NCI-H1436 (cell line): ENCODE data around the gene TCF7L2.

ENCODE experiments used
- DNase-seq: peaks from one replicate; lab custom pipeline; 2025; lab: John Stamatoyannopoulos, UW

Gene TCF7L2

DNA sequence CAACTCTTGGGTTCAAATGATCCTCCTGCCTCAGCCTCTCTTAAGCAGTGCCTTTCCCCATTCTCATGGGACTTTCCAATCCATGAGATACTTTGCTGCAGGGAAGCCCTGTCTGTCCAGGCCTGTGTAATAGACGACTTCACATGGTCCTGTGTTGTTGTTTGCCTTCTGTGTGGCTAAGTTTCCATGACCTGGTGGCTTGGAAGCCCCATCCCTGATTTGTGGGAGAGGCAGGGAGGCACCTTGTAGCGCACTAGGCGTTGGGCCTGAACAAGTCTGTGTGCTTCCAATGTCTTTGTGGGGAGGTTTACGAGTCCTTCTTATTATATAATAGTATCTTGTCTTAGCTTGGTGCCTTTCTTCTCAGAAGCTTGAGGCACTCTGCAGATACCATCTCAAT lies 49.1 kb downstream of the TCF7L2 start:
- DNase-seq = no peak

DNA sequence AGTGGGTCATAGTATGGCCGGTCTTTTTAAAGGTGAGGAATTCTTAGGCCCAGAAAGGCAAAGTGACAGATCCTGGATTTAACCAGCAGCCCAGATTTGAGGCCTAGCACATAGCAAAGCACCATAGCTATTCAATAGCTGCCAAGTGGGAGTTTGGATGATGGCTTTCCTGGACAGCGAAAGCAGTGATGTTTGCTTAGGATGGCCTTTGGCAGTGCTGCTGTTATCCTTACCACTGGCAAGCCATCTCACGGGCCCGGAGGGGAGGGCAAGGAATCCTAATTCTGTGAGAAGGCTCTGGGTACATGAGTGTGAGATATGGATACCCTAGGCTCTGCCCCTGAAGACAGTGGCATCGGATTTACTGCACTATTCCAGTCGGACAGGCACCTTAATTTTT lies 50.4 kb downstream of the TCF7L2 start:
- DNase-seq = no peak

DNA sequence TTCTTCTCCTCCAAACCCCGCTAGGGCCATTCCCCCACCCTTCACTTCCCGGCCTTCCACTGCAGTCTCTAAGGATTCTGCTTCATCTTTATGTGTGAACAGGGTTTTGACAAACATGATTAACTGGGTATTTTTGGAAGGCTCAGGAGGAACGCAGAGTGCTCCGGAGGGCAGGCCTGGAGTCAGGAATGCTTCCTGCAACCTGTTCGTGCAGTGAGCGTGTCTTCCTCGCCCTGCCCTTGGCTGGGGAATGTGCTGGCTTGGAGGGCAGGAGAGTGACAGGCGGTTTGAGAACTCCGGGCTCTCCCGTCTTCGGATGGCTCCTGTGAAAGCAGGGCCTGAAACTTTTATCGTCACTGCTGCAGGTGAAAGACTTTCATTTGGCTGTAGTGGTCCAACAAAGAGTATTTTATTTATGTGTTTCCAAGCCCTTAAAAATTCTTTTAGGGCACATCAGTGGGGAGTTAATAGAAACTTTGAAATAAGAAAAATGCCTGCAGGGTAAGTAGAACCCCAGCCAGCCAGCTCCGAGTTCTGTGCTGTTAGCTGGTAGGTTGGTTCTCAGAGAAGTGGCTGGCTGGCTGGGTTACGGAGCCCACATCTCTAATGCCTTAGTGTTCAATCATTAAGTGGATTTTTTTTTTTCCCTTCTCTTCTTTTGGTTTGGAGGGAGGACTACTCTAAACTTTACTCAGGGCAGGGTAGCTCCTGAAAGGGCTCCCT lies 51.0 kb downstream of the TCF7L2 start:
- no peak for DNase-seq

DNA sequence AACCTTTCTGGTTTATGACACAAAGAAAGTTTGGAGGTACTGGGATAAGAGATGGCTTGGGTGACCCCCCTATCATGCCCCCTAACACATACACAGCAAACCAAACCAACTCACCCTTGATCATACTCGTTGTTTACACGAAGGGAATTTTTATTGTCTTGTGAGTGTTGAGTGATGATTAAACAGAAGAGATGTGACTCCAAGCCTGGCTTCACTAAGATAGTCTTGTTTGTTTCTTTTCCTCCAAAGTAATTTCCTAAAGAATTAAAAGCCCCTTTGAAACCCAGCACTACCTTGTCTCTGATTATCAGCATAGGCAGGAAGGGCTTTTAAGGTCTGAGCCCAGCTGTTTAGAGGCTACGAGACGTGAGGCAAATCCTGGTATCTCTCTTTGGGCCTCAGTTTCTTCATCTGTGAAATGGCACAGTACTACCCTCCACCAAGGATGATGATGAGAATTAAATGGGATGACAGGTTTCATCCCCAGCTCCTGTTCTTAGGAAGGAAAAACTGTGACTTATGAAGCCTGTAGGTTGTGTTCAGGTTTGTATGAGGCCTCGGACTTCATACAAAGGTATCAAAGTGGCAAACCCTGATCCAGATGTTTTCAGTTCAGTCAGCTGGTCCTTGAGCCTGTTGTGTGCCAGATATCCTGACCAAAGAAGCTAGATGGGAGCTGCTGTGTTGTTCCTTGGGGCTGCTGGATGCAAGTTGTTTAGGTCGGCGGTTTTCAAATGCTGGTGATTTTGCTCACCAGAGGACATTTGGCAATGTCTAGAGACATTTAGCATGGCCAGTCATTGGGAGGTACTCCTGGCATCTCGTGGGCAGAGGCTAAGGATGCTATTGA lies 51.8 kb downstream of the TCF7L2 start:
- no peak for DNase-seq

DNA sequence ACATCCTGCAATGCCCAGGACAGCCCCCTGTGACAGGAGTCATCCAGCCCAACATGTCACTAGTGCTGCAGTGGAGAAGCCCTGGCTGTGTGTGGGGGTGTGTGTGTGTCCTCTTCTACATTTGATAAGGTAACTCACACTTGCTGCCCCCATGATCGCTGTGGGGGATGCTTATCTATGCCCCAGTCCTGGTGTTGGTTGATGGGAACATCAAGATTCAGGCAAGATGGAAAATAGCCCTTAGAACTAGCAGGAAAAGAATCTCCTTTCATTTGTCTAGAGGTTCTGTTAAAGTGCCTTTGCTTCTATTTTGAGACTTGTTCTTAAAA lies 52.4 kb downstream of the TCF7L2 start:
- no peak for DNase-seq

DNA sequence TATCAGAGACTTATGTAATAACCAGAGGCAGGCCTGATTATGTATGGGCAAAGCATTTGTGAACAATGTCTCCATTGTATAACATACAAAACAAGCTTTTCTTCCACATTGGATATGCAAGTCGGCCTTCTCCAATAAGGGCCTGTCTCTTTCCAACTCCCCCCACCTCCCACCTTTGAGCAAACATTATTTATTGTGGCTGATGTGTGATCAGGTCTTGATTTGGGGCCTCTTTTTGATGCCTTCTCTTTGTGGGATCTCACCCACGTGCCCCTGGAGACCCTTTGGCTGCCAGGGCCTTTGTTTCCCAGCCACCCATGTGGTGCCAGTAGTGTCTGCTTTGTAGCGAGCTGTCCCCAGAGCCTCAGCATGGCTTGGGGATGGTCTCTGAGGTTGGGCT lies 53.0 kb downstream of the TCF7L2 start:
- DNase-seq = no peak

DNA sequence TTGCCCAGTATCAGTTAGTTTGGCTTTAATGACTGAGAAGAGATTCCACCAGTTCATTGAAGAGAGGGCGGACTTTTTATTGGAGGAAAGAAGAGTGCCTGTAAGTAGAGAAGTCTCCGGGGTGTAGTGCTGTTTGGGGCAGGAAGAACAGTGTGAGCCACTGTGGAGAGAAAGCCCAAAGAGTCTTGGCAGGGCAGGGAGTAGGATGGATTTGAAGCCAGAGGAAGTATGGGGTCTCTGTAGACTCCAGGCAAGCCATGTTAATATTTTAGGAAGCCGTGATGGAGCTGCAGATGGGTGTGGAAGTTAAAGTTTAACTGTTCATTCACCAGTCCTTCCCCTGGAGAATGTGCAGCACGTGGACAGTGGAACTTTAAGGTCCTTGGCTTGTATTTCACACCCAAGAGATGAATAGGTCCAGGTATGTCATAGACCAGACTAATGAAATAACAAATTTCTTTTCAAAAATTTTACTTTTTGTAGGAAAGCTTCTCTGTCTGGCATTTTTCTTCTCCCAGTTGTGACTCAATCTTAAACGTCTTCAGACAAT lies 54.1 kb downstream of the TCF7L2 start:
- no peak for DNase-seq

DNA sequence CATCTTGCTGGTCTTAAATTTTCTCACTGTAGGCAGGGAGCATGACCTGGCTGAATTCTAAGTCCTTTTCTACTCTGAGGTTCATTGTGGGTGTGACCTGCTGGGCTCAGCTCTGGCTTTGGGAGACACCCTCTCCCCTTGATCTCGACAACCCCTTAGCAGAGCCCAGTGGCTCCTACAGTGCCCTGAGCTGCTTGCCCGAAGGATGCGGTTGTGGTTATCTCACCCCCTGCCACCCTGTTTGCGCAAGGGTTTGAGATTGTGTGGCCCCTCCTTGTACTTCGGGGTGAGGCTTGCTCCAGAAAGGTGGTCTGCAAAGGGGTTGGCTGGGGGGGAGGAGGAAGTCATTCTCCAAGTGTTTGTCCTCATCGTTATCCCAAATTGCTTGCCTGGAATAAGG lies 55.3 kb downstream of the TCF7L2 start:
- no peak for DNase-seq

DNA sequence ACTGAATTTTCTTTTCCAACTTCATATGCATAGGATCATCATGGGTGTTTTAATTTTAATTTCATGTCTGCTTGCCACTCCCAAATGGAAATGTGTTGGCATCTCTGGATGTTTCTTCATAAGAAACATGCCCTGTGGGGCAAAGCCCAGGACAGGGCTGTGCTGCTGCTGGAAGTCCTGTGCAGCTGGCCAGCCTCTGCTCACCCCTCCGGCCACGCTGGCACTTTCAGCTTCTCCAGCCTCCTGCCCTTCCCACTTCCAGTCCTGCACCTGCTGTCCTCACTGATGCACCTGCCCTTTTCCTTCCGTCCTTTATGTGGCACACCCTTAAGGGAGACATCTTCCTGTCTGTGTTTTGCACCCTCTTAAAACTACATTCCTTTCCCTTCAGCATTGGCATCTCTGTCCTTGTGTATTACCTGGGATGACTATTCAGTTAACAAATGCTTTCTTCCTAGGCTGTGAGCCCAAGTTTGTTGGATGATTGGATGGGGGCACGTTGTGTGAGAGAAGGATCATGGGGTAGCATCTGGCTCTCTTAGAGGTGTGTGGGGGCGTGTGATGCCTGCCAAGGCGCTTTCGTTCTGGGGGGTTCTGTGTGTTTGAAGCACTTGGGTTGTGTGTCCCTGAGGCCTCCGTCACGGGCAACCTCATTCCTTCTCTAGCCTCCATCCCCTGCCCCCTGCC lies 56.8 kb downstream of the TCF7L2 start:
- DNase-seq = no peak

DNA sequence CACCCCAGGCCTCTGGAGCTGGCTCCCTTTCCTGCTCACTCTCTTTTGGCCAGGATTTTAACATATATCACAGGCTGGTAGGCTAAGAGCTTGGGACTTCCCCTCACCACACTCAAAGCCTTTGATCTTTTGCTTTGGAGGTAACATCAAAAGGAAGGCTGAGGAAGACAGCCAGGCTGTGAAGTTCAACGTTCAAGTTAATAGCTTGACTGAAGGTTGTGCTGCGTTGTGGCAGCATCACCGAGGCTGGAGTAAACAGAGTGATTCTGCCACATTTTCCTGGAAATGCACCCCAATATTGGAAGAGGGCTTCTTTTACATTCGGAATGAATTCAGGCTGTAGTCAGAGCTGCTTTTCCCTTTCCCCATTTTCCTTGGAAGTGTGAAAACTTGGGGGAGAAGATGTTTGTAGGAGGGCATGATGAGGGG lies 57.3 kb downstream of the TCF7L2 start:
- no peak for DNase-seq

DNA sequence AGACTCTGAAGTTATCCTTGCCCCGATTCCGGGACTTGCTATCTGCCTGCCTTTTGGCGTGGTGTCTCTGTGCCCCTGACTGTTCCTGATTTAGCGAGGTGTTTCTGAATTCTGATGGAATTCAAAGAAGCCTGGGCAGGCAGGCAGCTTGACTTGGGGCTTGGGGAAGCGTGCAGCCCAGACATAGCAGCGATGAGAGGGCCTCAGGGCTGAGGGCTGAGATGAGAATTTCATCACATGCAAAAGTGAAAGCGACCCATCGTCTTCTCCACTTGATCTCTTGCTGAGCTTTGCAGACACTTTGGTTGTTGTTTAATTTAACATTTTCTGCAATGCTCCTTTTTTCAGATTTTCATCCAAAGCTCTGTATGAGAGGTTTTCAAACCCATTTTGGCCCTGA lies 57.8 kb downstream of the TCF7L2 start:
- no peak for DNase-seq

DNA sequence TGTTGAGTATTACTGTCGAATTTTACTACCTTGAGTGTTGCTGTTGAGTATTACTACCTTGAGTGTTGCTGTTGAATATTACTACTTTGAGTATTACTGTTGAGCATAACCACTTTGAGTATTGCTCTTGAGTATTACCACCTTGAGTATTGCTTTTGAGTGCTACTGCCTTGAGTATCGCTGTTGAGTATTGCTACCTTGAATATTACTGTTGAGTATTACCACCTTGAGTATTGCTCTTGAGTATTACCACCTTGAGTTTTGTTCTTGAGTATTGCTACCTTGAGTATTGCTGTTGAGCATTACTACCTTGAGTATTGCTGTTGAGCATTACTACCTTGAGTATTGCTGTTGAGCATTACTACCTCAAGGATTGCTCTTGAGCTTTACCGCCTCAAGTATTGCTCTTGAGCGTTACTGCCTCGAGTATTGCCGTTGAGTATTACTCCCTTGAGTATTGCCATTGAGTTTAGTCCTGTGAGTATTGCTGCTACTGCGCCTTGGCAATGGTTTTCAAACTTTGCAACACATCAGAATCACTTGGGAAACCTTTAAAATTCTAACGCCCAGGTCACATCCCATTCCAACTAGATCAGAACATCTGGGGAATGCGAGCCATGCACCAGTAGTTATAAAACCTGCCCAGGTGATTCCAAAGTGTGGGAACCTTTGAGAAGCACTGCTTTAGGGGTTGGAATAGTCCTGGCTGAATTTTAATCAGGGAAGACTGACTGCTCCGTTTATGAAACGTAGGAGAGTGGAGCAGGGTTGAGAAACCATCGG lies 61.7 kb downstream of the TCF7L2 start:
- DNase-seq = no peak

DNA sequence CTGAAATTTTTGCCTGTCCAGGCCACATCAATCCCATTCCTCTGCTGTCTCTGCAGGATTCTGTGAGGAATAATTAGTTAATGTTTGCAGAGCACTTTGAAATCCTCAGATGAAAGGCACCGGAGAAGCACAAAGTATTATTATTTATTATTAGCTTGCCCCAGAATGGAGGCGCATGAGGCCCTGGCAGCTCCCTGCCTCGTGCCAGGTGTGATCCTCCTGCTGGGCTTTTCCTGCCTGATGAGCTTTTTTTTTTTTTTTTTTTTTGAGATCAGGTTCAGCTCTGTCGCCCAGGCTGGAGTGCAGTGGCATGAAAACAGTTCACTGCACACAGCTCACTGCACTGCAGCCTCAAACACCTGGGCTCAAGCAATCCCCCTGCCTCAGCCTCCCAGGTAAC lies 65.2 kb downstream of the TCF7L2 start:
- DNase-seq = no peak

DNA sequence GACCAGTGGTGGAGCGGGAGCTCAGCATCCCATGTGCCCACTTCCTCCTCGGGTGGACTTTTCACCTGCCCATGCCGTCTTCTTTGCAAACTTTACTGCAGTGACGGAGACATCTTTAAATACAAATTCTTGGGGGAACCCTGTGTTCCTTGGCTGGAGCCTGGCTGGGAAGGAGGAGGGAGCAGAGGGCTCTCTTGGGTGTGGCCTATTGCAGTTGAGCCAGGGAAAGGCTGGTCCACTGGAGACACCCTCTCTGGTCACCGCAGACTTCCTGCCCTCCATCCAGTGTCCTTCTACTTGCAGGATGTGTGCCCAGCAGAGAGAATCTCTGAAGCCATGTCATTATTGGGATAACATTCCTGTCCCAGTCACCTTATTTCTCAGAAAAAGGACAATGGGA lies 67.3 kb downstream of the TCF7L2 start:
- no peak for DNase-seq

DNA sequence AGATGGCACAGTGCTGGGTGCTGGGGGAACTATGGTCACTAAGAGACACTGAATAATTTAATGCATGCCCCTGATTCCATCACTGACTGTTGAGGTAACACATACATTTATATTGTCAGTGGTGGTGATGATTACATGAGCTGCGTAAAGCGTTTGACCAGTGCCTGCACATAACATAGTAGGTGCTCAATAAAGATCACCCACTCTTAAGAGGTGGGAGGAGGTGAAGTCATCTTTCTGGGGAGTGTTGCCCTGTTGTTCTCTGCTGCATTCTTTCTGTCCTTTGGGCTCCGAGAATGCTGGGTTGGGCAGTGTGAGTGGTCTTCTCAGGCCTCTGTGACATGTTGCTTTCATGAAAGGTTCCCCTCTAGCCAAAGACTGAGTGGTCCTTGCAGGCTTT lies 68.0 kb downstream of the TCF7L2 start:
- no peak for DNase-seq

DNA sequence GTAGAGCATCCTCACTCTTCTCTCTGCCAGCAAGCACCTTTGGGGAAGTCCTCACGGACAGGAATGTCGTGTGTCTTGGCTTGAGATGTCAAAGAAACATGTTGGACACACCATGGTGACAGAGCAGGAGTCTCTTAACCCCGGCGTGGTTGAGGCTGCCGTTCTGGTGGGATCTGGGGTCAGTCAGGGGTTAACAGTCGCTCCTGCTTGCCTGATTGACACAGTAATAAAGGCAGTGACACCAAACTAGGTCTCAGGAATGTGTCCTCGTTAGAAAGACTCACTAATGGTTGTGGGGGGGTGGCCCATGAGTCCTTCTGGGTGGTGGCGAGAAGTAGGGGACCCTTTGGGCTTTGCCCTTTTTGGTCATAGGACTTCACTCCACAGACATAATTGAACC lies 69.0 kb downstream of the TCF7L2 start:
- no peak for DNase-seq

DNA sequence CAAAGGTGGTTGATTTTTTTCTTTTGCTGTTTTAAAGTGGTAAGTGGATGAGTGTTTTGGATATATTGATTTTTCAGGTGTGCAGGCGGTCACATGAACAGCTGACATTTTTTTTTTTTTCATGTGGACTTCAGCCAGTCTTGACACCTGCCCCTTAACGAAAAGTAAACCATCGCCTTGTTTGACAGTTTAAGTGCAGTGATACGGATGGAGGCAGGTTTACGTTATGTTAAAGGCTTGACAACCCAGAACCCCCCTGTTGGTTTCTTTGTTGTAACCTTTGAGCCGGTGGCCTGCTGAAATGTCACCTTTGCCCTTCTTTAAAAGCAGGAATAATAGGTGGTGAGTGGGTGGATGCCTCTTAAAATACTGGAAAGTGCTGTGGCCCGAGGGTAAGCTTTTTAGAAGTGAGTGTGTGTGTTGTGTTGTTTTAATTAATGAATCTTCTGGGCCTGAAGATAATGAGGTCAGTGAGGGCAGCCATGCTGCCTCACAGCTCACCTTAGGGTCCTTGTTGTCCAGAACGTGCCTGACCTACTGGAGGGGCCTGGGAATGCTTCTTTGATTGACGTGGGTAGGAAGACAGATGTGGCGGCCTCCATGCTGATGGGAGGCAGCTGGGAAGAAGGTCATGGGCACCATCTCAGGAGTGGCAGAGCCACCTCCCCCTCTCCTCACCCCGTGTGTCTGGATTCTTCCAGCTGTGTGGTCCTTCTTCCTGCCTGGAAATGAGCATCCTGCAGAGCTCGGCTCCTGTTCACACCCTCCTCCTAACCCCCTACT lies 69.8 kb downstream of the TCF7L2 start:
- no peak for DNase-seq

DNA sequence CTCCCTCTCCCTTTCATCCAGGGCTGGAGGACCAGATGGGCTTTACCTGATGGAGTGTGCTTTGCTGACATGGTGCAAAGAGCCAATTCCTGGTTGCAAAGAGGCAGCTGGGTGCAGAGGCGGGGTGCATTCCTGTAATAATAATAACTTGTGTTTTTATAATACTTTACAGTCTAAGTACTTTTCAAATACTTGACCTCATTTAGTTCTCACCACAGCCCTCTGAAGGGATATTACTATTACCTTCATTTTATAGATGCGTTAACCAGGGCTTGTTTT lies 70.4 kb downstream of the TCF7L2 start:
- no peak for DNase-seq

DNA sequence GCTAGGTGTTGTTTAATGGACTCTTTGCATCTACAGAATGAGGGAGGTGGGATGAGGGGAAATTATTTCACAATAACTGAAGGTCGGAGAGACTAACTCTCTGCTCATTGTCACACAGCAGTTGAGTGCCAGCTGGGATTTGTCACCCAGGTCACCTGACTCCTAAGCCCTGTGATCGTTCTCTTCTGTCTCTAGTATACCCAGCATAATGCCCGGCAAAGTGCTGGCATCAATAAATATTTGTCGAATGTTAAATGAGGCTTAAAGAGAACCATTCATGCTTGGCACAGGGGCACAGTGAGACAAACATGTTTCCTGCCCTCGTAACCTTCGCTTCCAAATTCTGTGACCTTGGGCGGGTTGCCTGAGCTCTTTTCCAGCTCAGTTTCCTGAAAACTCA lies 70.8 kb downstream of the TCF7L2 start:
- peak; percentile 46 for DNase-seq

DNA sequence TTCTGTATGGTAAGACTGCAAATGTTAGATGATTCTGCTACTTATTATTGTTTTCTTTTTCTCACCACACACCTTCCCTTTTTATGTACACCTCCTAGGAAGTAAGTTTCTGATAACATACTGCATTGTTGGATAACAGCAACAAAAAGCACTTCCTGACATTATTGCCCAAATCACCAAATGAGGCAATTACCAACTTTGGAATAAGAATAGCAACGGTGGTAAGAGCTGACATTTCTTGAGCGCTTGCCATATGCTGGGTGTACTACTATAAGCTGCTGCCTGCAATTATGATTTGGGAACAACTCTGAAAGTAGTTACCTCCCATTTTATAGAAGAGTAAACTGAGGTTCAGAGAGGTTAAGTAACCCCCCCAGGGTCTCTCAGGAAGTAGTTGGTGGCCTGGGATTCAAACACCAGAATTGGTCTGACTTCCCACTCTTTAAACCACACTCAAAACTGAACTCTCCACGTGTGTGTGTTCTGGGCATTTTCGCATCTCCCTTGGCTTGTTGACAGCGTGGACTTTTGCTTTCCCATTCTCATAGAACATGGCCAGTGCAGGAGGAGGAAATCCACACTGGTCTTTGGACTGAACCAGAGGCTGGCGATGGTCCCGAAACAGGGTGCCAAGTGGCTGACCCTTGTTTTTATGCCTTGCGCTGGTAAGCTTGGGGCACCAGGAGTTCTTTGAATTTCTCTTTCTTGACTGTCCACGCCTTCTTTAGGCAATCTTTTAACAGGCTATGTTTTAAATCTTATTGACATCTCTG lies 71.4 kb downstream of the TCF7L2 start:
- DNase-seq = no peak

DNA sequence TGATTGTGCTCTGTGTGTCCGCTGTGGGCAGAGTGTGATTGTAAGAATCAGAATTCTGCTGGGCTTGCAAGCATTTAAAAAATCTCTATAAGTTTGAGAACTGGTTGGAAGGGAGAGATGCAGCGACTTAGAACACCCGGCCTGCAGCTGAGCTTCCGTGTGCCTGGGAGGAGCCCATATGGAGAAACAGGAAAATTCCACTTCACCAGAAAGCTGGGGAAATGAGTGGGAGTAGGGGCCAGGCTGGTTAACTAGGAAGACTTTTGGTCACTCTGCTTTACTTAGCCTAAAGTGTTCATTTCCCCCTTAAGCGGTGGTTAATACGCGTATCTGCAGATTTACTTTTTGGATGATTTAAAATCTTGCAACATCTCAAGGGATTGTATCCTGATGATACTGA lies 72.2 kb downstream of the TCF7L2 start:
- DNase-seq = no peak
